Neural progenitor cell (in vitro differentiated cells): ENCODE data around the gene TLCD3A. TPM values are rescaled to one million over a fixed set of nuclear protein-coding genes. Genes with fewer than 3 reads are reported as not detected.
"Not testable (repeated sequence)": the region's sequence is repeated elsewhere in the genome, so short reads cannot be mapped to it uniquely, and the experiment has no call there.

Source experiments
- DNase-seq: peaks from one replicate; pipeline ENCODE4 v3.0.0-alpha.2; 2016; ENCODE audit warnings: low spot score
- H2AFZ ChIP-seq: fragments of 200-600 bp; sonication (generic); replicated peaks from 2 replicates; pipeline ENCODE4 v1.6.1; 2016; ENCODE audit warnings: antibody characterized with exemption
- H3F3A ChIP-seq: fragments of 200-600 bp; sonication (generic); 2 replicates; pipeline ENCODE4 v1.6.1; 2016; ENCODE audit warnings: antibody characterized with exemption, low read depth
- H3K27ac ChIP-seq: fragments of 200-600 bp; sonication (generic); 2 replicates; pipeline ENCODE4 v1.5.1; 2016; ENCODE audit warnings: mild to moderate bottlenecking
- H3K27me3 ChIP-seq: fragments of 200-600 bp; sonication (generic); 2 replicates; pipeline ENCODE4 v1.6.1; 2016; ENCODE audit warnings: mild to moderate bottlenecking, moderate library complexity
- H3K36me3 ChIP-seq: fragments of 200-600 bp; sonication (generic); 2 replicates; pipeline ENCODE4 v1.5.1; 2016
- H3K4me1 ChIP-seq: fragments of 200-600 bp; sonication (generic); 2 replicates; pipeline ENCODE4 v1.6.1; 2016; ENCODE audit warnings: mixed run types
- H3K4me2 ChIP-seq: fragments of 200-600 bp; sonication (generic); 2 replicates; pipeline ENCODE4 v1.6.1; 2016
- H3K4me3 ChIP-seq: fragments of 200-600 bp; sonication (generic); 2 replicates; pipeline ENCODE4 v1.5.1; 2016
- H3K79me2 ChIP-seq: fragments of 200-600 bp; sonication (generic); 2 replicates; pipeline ENCODE4 v1.6.1; 2016; ENCODE audit warnings: low read depth
- H3K9ac ChIP-seq: fragments of 200-600 bp; sonication (generic); 2 replicates; pipeline ENCODE4 v1.6.1; 2016
- H3K9me3 ChIP-seq: fragments of 200-600 bp; sonication (generic); 2 replicates; pipeline ENCODE4 v1.5.1; 2016; ENCODE audit warnings: low read depth
- H4K20me1 ChIP-seq: fragments of 200-600 bp; sonication (generic); 2 replicates; pipeline ENCODE4 v1.6.1; 2016; ENCODE audit warnings: low read depth
- H3K27ac Mint-ChIP-seq: 3 replicates; pipeline ENCODE4 v1.8.0; 2021; ENCODE audit warnings: mixed read lengths
- H3K27me3 Mint-ChIP-seq: 2 replicates; pipeline ENCODE4 v1.8.0; 2022; ENCODE audit warnings: low read depth, mild to moderate bottlenecking, inconsistent platforms, moderate library complexity, mixed read lengths; ENCODE audit not compliant: insufficient read depth
- H3K36me3 Mint-ChIP-seq: 3 replicates; pipeline ENCODE4 v1.8.0; 2021; ENCODE audit warnings: mixed read lengths
- H3K4me1 Mint-ChIP-seq: 3 replicates; pipeline ENCODE4 v1.8.0; 2021; ENCODE audit warnings: mixed read lengths
- H3K4me3 Mint-ChIP-seq: 3 replicates; pipeline ENCODE4 v1.8.0; 2021; ENCODE audit warnings: mild to moderate bottlenecking, moderate library complexity, mixed read lengths
- H3K9me3 Mint-ChIP-seq: 3 replicates; pipeline ENCODE4 v1.8.0; 2020; ENCODE audit warnings: mixed read lengths
- EZH2 ChIP-seq: fragments of 200-600 bp; sonication (generic); IDR thresholded peaks from 2 replicates; pipeline ENCODE4 v1.6.1; 2017; ENCODE audit warnings: antibody characterized with exemption, mild to moderate bottlenecking, moderate library complexity
- EZH2phosphoT487 ChIP-seq: fragments of 200-600 bp; sonication (generic); IDR thresholded peaks from 2 replicates; pipeline ENCODE4 v1.6.1; 2017; ENCODE audit warnings: antibody characterized with exemption
- total RNA-seq: library from RNA; depleted of rRNA; stranded (reverse); fragments of >200 nt; gene quantifications from 2 replicates; pipeline ENCODE4 v1.2.3, GENCODE V29; 2015; ENCODE audit warnings: low replicate concordance
- TF ChIP-seq, protein P1 (sequence below): fragments of 200-600 bp; sonication (generic); IDR thresholded peaks from 2 replicates; pipeline ENCODE4 v1.5.1; 2017; ENCODE audit warnings: antibody characterized with exemption, mild to moderate bottlenecking

TLCD3A gene
- total RNA-seq, 1 donor from 2014 or later = 13.4 TPM

DNA sequence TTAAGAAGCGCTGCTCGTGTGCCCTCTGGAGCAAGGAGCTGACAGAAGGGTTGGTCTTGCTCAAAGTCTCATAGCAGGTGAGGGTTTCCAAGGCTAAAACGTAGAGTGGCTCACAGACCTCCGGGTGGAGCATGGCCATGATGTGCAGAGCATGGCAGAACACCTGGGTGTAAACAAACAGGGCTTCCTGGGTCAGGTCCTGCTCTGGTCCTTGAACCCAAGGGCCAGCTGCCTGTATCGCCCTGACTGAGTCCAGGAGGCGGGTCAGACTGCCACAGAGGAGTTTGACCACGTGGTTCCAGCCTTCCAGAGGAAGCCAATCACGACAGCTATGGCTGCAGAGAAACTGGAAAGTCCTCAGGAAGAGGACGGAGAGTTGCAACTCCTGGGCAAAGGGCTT is 12.5 kb downstream of the TLCD3A start:
- Histone ChIP-seq H3F3A (no peaks in the 10 kb centered on the region), H4K20me1 (peaks cover 41% of the 10 kb centered on the region), H3K36me3 (peaks cover 6% of the 10 kb centered on the region), H3K9me3 (no peaks in the 10 kb centered on the region), H3K4me2 (no peak overlapping the region), H3K4me1 (no peaks in the 10 kb centered on the region), H3K79me2 (peaks cover 63% of the 10 kb centered on the region), H3K4me3 (no peak overlapping the region), H3K27me3 (no peaks in the 10 kb centered on the region), H3K9ac (no peak overlapping the region), H2AFZ (no peak overlapping the region), H3K27ac (no peak overlapping the region)
- H3K9me3 Mint-ChIP-seq = peaks cover 15% of the 10 kb centered on the region
- TF ChIP-seq EZH2 (no peak), EZH2phosphoT487 (no peak)
- no peak for DNase-seq
- H3K4me3 Mint-ChIP-seq = no peak overlapping the region
- H3K27me3 Mint-ChIP-seq = peaks cover 5% of the 10 kb centered on the region
- H3K36me3 Mint-ChIP-seq = peaks cover 70% of the 10 kb centered on the region
- peaks cover 4% of the 10 kb centered on the region for H3K4me1 Mint-ChIP-seq
- no peak overlapping the region for H3K27ac Mint-ChIP-seq

DNA sequence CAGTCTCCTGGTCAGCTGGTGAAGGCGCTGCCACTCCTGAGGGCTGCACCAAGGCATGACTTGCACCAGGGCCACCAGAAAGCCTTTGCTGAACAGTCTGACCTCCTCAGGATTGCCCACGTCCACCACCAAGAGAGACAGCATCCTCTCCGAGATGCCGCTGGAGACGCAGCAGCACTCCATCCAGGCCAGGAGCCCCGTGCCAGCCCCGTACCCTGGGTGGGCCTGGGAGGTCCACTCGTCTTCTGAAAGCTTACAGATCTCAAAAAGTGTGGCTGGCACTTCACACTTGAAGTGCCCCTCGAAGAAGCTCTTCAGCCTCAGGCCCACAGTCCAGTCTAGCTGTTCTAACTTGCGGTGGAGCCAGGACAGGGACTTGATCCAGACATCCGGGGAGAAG is 13.0 kb downstream of the TLCD3A start:
- no peaks in the 10 kb centered on the region for H3K9me3 ChIP-seq
- no peak overlapping the region for H3K4me2 ChIP-seq
- Mint-ChIP-seq H3K9me3 (peaks cover 19% of the 10 kb centered on the region), H3K4me3 (no peak overlapping the region), H3K27ac (no peak overlapping the region), H3K27me3 (peaks cover 5% of the 10 kb centered on the region), H3K4me1 (peaks cover 5% of the 10 kb centered on the region), H3K36me3 (peaks cover 70% of the 10 kb centered on the region)
- H3K4me1 ChIP-seq = peaks cover under 1% of the 10 kb centered on the region
- peaks cover 6% of the 10 kb centered on the region for H3K36me3 ChIP-seq
- no peak overlapping the region for H3K4me3 ChIP-seq
- no peak overlapping the region for H2AFZ ChIP-seq
- no peaks in the 10 kb centered on the region for H3F3A ChIP-seq
- H3K27me3 ChIP-seq = no peaks in the 10 kb centered on the region
- H3K79me2 ChIP-seq = peaks cover 68% of the 10 kb centered on the region
- H4K20me1 ChIP-seq = peaks cover 41% of the 10 kb centered on the region
- TF ChIP-seq EZH2phosphoT487 (no peak), EZH2 (no peak)
- TF ChIP-seq, protein P1, sequence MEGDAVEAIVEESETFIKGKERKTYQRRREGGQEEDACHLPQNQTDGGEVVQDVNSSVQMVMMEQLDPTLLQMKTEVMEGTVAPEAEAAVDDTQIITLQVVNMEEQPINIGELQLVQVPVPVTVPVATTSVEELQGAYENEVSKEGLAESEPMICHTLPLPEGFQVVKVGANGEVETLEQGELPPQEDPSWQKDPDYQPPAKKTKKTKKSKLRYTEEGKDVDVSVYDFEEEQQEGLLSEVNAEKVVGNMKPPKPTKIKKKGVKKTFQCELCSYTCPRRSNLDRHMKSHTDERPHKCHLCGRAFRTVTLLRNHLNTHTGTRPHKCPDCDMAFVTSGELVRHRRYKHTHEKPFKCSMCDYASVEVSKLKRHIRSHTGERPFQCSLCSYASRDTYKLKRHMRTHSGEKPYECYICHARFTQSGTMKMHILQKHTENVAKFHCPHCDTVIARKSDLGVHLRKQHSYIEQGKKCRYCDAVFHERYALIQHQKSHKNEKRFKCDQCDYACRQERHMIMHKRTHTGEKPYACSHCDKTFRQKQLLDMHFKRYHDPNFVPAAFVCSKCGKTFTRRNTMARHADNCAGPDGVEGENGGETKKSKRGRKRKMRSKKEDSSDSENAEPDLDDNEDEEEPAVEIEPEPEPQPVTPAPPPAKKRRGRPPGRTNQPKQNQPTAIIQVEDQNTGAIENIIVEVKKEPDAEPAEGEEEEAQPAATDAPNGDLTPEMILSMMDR = no peak
- no peak for DNase-seq
- no peak overlapping the region for H3K27ac ChIP-seq
- no peak overlapping the region for H3K9ac ChIP-seq

- no peak overlapping the region for H3K27ac Mint-ChIP-seq
- peaks cover 24% of the 10 kb centered on the region for H3K9me3 Mint-ChIP-seq
- H3K4me1 Mint-ChIP-seq = peaks cover 11% of the 10 kb centered on the region
- peaks cover 72% of the 10 kb centered on the region for H3K36me3 Mint-ChIP-seq
- Histone ChIP-seq H3K9ac (no peak overlapping the region), H3K9me3 (no peaks in the 10 kb centered on the region), H3F3A (no peaks in the 10 kb centered on the region), H3K27me3 (no peaks in the 10 kb centered on the region), H3K4me1 (peaks cover 8% of the 10 kb centered on the region), H3K36me3 (peaks cover 6% of the 10 kb centered on the region), H3K79me2 (peaks cover 76% of the 10 kb centered on the region), H3K4me2 (no peak overlapping the region), H2AFZ (no peak overlapping the region), H3K27ac (no peak overlapping the region), H3K4me3 (no peak overlapping the region), H4K20me1 (peaks cover 44% of the 10 kb centered on the region)
- H3K27me3 Mint-ChIP-seq = peaks cover 5% of the 10 kb centered on the region
- no peak for DNase-seq
- H3K4me3 Mint-ChIP-seq = no peak overlapping the region
- TF ChIP-seq EZH2phosphoT487 (no peak), EZH2 (no peak)
- TF ChIP-seq, protein P1 = no peak
Observed at GRCh38 chr17:746181-746580, 13.8 kb downstream of the TLCD3A start.

- no peak overlapping the region for H3K4me3 Mint-ChIP-seq
Observed at GRCh38 chr17:746783-747629, 14.6 kb downstream of the TLCD3A start.

GRCh38 chr17:748604-749003 is 16.2 kb downstream of the TLCD3A start:
- not testable (repeated sequence) for H3K27me3 Mint-ChIP-seq, H2AFZ ChIP-seq, H3K4me3 Mint-ChIP-seq, H3K4me2 ChIP-seq, DNase-seq, H3K27ac Mint-ChIP-seq, H3K27ac ChIP-seq, H3K9me3 ChIP-seq, H3K9ac ChIP-seq, H3K27me3 ChIP-seq, H3K36me3 ChIP-seq, H3K4me3 ChIP-seq, H3F3A ChIP-seq
- Histone ChIP-seq H3K4me1 (peaks cover 12% of the 10 kb centered on the region), H3K79me2 (peaks cover 75% of the 10 kb centered on the region), H4K20me1 (peaks cover 25% of the 10 kb centered on the region)
- Mint-ChIP-seq H3K9me3 (peaks cover 24% of the 10 kb centered on the region), H3K4me1 (peaks cover 19% of the 10 kb centered on the region), H3K36me3 (peaks cover 53% of the 10 kb centered on the region)

More at GRCh38 chr17:746783-747629, 14.6 kb downstream of the TLCD3A start:
- no peaks in the 10 kb centered on the region for H3K9me3 ChIP-seq
- H3K4me2 ChIP-seq = no peak overlapping the region
- peaks cover 12% of the 10 kb centered on the region for H3K4me1 ChIP-seq
- no peak overlapping the region for H2AFZ ChIP-seq
- DNase-seq = no peak
- H4K20me1 ChIP-seq = peaks cover 40% of the 10 kb centered on the region
- peaks cover 78% of the 10 kb centered on the region for H3K79me2 ChIP-seq
- TF ChIP-seq EZH2phosphoT487 (no peak), EZH2 (no peak)
- TF ChIP-seq, protein P1 = no peak
- H3K9ac ChIP-seq = no peak overlapping the region
- H3K27me3 ChIP-seq = no peaks in the 10 kb centered on the region
- Mint-ChIP-seq H3K9me3 (peaks cover 24% of the 10 kb centered on the region), H3K27me3 (peaks cover 5% of the 10 kb centered on the region), H3K4me1 (peaks cover 16% of the 10 kb centered on the region), H3K36me3 (peaks cover 64% of the 10 kb centered on the region), H3K27ac (no peak overlapping the region)
- no peak overlapping the region for H3K4me3 ChIP-seq
- peaks cover 6% of the 10 kb centered on the region for H3K36me3 ChIP-seq
- no peak overlapping the region for H3K27ac ChIP-seq
- no peaks in the 10 kb centered on the region for H3F3A ChIP-seq
